ENCODE measurements around the gene CALHM5. TPM values are rescaled to one million over a fixed set of nuclear protein-coding genes. Genes with fewer than 3 reads are reported as not detected.

CALHM5 gene
- total and polyA plus RNA-seq, 10 of the 15 experiments (the other 5 are each of a cell fraction or from before 2014, with no cell fraction given), result not detected

GRCh38 chr6:116568111-116568510 is 56.7 kb downstream of the CALHM5 start:
- no peak for FAIRE-seq
- Histone ChIP-seq H3K9me3 (replicated peaks; ENCODE audit: control insufficient read depth, insufficient read depth, low read length) (no peaks in the 10 kb centered on the region), H3K4me1 (ENCODE audit: control insufficient read depth, insufficient read depth, low read length) (peaks cover 5% of the 10 kb centered on the region; the same call in 1 of the 2 replicates), H3K79me2 (ENCODE audit: control insufficient read depth, insufficient read depth, low read length) (peaks cover 29% of the 10 kb centered on the region), H4K20me1 (ENCODE audit: control insufficient read depth, insufficient read depth) (no peaks in the 10 kb centered on the region), H3K36me3 (ENCODE audit: control insufficient read depth in 2 of 2, insufficient read depth in 2 of 2, low read length in 1 of 2) (no peaks in the 10 kb centered on the region), H3K4me3 (no peak overlapping the region), H3K27ac (ENCODE audit: control insufficient read depth, insufficient read depth) (no peak overlapping the region), H2AFZ (ENCODE audit: control insufficient read depth, low read depth, low read length) (no peak overlapping the region), H3K9ac (ENCODE audit: control insufficient read depth, insufficient read depth, low read length) (no peak overlapping the region), H3K4me2 (ENCODE audit: control insufficient read depth, insufficient read depth) (no peak overlapping the region), H3K27me3 (replicated peaks in 1 of 2; ENCODE audit: control insufficient read depth in 2 of 2, insufficient read depth in 2 of 2, low read length in 1 of 2) (no peaks in the 10 kb centered on the region)
- ChIA-PET CTCF (interaction anchor here (0.6 to 1.4 kb wide), 3 partner anchors 33 to 288 kb away, joined by 3 read pairs; no protein-coding TSS in a partner anchor), SMC1A (ENCODE audit: uncharacterized antibody, unreplicated experiment) (interaction anchor here (0.8 to 1.3 kb wide), 3 partner anchors 34 to 297 kb away, joined by 3 read pairs; no protein-coding TSS in a partner anchor), RAD21 (ENCODE audit: unreplicated experiment) (no interaction called here), POLR2A (no interaction called here)
- in situ Hi-C loops (cut with MboI), result no loop called here
- BruUV-seq (replicated peaks), result no TSS peak
- DNase-seq (ENCODE audit: low read depth, low spot score), result no peak
- intact Hi-C loops (cut with micrococcal nuclease; ENCODE audit: unreplicated experiment), result no loop called here
- no peak for ATAC-seq
- TF ChIP-seq WRNIP1 (IDR thresholded peaks at IDR 0.05; ENCODE audit: borderline replicate concordance, low read depth, low read length) (no peak), CUX1 (IDR thresholded peaks at IDR 0.05; ENCODE audit: insufficient replicate concordance, low read depth, low read length) (no peak), SRF (IDR thresholded peaks at IDR 0.05; ENCODE audit: low read depth in 2 of 2, low read length in 2 of 2) (no peak), IRF5 (IDR thresholded peaks at IDR 0.05; ENCODE audit: borderline replicate concordance) (no peak), PML (IDR thresholded peaks at IDR 0.05; ENCODE audit: low read length) (no peak), RFX5 (IDR thresholded peaks at IDR 0.05; ENCODE audit: low read depth, low read length) (no peak), YBX1 (IDR thresholded peaks at IDR 0.05) (no peak), GABPA (IDR thresholded peaks at IDR 0.05; ENCODE audit: low read depth) (no peak), E2F8 (IDR thresholded peaks at IDR 0.05; ENCODE audit: low read depth, partially characterized antibody) (no peak), POU2F2 (IDR thresholded peaks at IDR 0.05; ENCODE audit: borderline replicate concordance, low read depth, low read length) (no peak), MXI1 (IDR thresholded peaks at IDR 0.05; ENCODE audit: low read depth, low read length) (no peak), NFXL1 (IDR thresholded peaks at IDR 0.05; ENCODE audit: borderline replicate concordance) (no peak), BRCA1 (IDR thresholded peaks at IDR 0.05; ENCODE audit: low read depth, low read length) (no peak)
